GM19240 (cell line): ENCODE measurements around the gene ALS2CL.

Source experiments
- DNase-seq: peaks from one replicate; pipeline ENCODE4 v3.0.0; 2011; ENCODE audit warnings: low spot score; ENCODE audit not compliant: insufficient read length

The ALS2CL gene

GRCh38 chr3:46679681-46680080 is 13.8 kb downstream of the ALS2CL start:
- no peak for DNase-seq

DNA sequence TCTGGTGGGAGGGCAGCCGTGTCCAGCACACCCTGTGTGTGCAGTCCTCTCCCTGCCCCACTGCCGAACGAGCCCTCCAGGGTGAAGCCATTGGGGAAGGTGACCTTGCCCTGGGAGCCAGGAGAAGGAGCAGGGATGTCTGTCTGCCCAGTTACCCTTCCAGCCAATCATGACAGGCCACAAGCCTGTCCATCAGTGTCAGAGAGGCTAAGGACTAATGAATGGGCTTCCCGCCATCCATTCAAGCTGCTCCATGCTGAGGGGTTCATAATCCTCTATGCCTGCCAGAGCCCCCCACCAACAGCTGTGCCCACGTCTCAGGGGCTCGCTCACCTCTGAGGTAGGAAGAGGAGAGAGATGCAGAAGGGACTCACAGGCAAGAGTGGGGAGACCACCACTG is 15.2 kb downstream of the ALS2CL start:
- DNase-seq = no peak

GRCh38 chr3:46677411-46677726 is 16.1 kb downstream of the ALS2CL start:
- no peak for DNase-seq

- no peak for DNase-seq
These were observed 16.7 kb downstream of the ALS2CL start for GRCh38 chr3:46676601-46677410.

GRCh38 chr3:46675843-46676567 is 17.5 kb downstream of the ALS2CL start:
- no peak for DNase-seq

DNA sequence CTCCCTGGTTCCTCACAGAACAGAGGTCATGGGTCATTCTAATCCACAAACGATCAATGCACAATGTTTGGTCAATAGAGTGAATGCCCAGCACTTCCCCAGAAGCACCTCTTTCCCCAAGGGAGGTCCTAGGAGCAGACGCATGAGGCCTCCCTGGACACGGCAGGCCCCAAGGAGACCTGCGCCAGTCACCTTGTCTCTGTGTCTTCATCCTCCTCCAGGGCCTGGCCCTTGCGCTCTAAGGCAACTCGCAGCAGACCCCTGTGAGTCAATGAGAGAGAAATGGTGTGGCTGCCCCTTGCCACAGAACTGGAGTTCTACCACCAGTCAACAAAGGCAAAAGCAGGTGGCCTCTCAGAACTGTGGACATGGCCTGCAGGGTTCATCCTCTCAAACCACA is 18.1 kb downstream of the ALS2CL start:
- no peak for DNase-seq

DNA sequence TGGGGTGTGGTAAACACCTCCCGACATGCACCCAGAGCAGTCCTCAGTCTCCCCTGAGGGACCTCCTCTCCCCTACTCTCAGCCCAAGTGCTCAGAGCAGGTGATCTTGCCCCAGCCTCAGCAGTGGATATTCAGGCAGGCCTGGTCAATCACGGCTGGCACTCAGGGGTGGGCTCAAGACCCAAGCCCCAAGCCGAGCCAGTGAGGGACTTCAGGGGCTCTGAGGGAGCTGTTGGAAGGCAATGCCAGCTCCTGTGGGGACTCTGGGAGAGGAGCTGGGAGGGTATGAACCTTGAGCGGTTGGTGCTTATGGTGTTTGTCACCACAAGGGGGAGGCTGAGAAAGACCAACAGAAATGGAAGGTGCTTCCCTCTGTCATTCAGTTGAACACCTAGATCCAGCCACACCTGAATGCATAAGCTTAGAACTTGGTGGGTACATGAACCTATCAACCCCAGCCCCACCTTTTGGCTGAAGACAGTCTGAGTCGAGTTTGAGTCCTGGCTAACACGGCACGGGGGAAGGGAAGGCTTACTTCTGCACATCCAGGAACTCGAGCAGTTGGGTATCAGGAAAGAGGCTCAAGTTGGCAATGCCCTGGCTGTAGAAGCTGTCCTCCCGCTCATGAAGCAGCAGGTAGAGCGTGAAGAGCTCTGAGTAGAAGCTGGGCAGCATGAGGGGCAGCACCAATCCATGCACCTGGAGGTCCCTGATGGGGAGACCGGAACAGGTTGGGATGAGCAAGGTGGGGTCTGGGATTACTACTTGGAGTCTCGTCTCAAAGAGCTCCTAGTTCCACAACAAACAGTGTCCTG is 19.2 kb downstream of the ALS2CL start:
- no peak for DNase-seq

DNA sequence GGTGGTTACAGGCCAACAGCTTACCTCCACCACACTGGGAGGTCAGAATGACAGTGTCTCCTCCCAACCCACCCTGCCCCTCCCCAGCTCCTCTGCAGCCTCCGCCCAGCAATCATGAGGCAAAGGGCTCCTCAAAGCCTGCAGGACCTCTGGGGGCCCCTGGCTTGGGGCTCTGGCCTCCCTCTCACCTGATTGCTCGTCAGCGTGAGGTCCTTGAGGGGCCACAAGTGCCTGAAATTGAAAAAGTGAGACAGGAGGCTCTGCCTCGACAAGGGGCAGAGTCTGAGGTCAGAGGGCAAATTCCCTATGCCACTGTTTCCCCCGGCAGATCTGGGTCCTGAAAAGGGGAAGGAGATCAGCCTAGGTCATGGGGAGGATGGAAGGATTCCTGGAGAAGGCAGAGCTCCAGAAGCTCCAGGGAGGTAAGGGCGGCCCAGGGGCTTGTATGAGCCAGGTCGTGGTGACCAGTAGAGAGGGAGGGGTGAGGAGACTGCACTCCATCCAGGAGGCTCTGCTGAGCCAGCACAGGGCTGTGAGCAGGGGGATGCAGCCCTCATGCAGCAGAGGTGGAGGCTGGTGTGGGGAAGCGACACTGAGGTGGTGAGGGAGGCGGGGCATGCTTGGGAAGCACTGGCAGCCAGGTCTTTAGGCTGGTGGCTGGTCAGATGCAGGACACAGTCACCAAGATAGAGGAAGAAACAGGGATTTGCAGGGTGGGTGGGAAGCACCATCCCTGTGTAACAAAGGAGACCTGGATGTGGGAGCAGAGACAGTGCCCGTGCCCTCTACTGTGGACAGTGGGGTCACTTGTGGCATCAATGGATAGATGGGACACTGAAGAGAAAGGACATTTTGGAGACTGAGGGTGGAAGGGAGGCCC is 20.1 kb downstream of the ALS2CL start:
- DNase-seq = no peak

GRCh38 chr3:46672349-46672695 is 21.2 kb downstream of the ALS2CL start:
- DNase-seq = no peak

DNA sequence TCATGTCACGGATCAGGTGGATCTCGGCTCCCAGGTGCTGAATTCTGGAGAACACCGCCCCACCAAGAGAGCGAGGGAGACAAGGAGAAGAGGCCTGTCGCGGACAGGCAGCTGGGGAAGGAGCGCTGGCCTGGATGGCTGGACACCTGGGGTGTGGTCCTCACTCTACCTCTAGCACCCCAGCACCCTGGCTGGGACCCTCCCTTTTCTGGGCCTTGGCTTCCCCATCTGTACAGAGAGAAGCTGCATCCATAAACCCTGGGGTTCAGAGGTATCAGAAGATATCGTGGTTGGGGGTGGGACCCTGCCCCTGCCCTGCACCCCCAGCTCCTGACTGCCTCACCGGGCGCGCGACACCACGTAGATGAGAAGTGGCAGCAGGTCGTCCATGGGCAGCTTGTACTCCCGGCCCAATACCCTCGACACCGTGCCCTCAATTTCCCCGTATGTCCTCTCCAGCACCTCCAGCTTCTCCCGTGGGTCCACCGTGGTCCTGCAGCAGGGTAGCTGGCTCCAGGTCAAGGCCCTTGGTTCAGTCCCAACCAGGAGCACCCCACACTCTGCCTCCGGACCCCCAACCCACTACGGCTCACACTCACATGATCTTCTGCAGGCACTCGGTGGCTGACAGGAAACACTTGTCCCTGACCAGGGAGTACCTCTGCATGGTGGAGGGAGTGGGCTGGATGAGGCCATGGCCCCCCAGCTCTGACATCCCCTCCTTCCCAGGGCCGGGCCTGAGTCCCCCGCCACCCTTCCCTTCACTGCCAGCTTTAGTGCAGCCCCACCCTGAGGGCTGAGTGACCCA is 21.7 kb downstream of the ALS2CL start:
- no peak for DNase-seq

GRCh38 chr3:46670891-46671427 is 22.5 kb downstream of the ALS2CL start:
- no peak for DNase-seq

GRCh38 chr3:46670000-46670890 is 23.2 kb downstream of the ALS2CL start:
- peak; percentile 0 for DNase-seq

DNA sequence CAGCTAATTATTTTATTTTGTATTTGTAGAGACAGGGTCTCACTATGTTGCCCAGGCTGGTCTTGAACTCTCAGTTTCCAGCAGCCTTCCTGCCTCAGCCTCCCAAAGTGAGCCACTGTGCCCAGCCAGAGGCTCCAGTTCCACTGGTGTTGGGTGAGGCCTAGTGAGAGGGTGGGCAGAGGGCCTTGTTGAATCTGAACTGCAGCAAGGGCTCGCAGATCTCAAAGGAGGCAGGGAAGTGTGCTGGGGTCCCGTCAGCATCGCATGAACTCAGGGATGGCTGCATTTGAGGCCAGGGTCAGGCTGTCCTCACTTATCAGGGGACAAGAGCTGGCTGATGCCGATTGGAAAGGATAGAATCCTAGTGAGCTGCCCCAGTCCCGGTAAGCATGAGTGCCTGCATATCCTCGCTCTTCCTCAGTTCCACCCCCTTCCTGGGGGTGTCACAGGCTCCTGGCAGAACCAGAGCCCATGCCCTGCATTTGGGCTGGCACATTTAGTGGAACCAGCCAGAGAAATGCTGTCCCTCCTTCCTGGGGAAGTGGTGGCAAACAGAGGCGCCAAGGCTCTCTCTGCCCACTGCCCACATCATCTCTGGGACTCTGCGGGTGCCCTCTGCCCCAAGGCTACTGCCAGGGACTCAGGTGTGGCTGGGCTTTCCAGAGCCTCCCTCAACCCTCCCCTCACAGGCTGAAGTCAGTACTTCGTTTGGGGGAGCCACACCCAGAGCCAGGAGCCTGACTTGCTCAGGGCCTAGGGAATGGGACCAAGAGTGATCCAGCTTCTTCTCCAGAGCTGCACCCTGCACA is 24.1 kb downstream of the ALS2CL start:
- DNase-seq = peak; percentile 0

DNA sequence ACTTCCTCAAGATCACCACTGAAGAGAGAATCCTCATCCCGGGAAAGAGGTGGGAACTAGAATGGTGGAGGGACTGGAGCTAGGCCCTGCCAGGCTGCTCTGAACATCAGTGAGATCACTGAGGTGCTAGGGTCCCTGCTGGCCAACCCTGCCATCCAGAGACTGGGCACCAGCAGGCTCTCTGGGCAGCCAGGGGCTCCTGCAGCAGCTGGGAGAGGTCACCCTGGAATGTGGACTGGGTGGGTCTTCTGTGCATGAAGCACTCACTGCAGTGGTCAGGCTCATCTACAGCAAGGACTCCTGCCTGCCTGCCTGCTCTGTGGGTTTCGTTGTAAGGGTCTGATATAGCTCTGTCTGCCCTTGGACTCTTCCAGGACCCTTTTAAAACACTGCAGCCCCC is 24.9 kb downstream of the ALS2CL start:
- no peak for DNase-seq

DNA sequence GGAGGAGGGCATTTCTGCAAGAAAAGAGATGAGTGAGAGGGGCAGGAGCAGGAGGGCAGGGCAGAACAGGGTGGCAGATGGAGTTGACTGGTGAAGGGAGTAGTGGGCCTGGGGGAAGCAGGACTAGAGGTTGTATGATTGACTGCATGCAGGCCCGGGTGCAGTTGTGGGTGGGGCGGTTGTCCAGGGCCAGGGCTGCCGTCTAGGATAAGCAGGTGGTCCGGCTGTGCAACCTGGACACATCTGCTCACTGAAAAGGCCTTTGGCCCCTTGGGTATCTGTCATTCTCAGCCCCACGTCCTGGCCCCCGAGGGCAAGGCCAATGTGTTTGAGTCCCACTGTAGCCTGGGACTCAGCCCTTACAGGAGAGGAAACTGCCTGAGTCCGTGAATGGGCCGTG is 25.4 kb downstream of the ALS2CL start:
- DNase-seq = no peak

DNA sequence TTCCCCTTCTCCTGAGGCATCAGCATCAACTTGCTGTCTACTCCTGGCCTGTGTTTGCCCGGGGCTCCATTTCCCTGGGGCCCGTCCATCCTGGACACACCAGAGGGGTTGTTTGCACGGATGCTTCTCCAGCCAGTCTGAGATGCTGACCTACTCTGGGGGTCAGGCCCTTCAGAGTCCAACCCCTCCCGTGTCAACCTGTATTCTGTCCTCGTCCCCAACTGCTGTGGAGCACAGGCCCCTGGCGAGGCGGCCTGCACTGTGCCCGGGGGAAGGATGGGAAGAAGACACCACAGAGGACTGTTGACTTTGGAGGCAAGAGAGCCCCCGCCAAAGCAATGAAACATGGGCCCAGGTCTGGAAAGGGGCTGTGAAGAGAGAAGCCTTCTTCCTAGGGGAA is 25.8 kb downstream of the ALS2CL start:
- DNase-seq = no peak

DNA sequence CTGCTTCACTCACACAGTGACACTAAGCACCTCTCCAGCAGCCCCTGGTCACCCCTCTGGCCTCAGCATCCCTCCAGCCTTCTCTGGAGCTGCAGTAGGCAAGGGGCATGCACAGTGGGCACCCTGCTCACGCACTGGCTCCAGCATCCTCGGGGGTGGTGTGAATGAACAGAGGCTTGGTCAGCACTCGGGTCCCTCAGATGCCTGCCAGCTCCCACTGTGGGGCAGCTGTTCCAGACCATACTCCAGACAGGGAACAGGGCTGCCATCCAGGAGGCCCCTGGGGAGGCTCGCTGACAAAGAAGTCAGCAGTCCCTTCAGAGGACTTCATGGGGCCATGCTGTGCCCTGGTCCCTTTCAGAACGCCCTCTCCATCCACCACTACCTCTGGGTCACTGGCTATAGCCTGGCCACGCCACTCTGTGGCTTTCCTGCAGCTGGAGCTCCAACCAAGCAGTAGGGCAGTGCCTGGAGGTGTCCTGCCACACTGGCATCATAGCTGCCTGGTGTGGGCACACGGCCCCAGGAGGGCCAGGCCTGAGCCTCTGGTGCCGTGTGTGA is 26.3 kb downstream of the ALS2CL start:
- DNase-seq = no peak

DNA sequence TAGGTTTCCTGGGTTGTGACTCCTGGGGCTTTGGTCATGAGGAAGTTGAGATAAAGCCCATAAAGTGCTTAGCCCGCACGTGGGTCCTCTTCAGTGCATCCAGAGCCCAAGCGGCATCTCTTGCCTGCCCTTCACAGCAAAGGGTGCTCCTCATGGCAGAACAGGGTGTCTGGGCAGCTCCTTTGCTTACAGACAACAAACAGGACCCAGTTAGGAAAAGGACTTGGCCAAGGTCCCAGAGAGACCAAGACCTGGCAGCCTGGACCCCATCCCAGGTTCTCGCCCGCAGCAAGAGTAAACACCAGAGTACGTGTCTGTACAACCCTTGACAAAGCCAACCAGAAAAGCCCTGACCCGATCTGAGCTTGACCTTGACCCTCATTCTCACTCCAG is 27.0 kb downstream of the ALS2CL start:
- DNase-seq = peak; percentile 0
